HFFc6 (cell line): Measurements from ENCODE around the gene S100A6. TPM values are rescaled to one million over a fixed set of nuclear protein-coding genes. Genes with fewer than 3 reads are reported as not detected.

Experiments
- DNase-seq: peaks from one replicate; pipeline ENCODE4 v3.0.0-alpha.2; 2018
- H3K27ac Mint-ChIP-seq: 2 replicates; pipeline ENCODE4 v1.8.0; 2020; ENCODE audit warnings: mild to moderate bottlenecking, mixed read lengths
- H3K27me3 Mint-ChIP-seq: 2 replicates; pipeline ENCODE4 v1.8.0; 2021; ENCODE audit warnings: mild to moderate bottlenecking, moderate library complexity, mixed read lengths; ENCODE audit not compliant: insufficient read depth
- H3K36me3 Mint-ChIP-seq: 2 replicates; pipeline ENCODE4 v1.8.0; 2021; ENCODE audit warnings: low read depth, mixed read lengths
- H3K4me1 Mint-ChIP-seq: 2 replicates; pipeline ENCODE4 v1.8.0; 2020; ENCODE audit warnings: low read depth, mixed read lengths
- H3K4me3 Mint-ChIP-seq: 2 replicates; pipeline ENCODE4 v1.8.0; 2020; ENCODE audit warnings: mild to moderate bottlenecking, moderate library complexity, mixed read lengths
- H3K9me3 Mint-ChIP-seq: 2 replicates; pipeline ENCODE4 v1.8.0; 2020; ENCODE audit warnings: mild to moderate bottlenecking, mixed read lengths
- total RNA-seq, 6 experiments: library from RNA; stranded (reverse); fragmentation: NEBNext Ultra II Directional; extraction: Animal tissue kit (Norgen Biotek cat#: 25700); gene quantifications; 2 replicates in 1 of 6; 3 replicates in 5 of 6; pipeline ENCODE4 v1.2.3, GENCODE V29; 2021
- TF ChIP-seq, protein P1 (sequence below): fragments of 200-600 bp; sonication (generic); IDR thresholded peaks from 2 replicates; pipeline ENCODE4 v1.5.0; 2021; ENCODE audit warnings: antibody characterized with exemption, mild to moderate bottlenecking

S100A6 gene
- total RNA-seq, 6 experiments from 2014 or later: 1,971 to 2,311 (median 2,129) TPM

DNA sequence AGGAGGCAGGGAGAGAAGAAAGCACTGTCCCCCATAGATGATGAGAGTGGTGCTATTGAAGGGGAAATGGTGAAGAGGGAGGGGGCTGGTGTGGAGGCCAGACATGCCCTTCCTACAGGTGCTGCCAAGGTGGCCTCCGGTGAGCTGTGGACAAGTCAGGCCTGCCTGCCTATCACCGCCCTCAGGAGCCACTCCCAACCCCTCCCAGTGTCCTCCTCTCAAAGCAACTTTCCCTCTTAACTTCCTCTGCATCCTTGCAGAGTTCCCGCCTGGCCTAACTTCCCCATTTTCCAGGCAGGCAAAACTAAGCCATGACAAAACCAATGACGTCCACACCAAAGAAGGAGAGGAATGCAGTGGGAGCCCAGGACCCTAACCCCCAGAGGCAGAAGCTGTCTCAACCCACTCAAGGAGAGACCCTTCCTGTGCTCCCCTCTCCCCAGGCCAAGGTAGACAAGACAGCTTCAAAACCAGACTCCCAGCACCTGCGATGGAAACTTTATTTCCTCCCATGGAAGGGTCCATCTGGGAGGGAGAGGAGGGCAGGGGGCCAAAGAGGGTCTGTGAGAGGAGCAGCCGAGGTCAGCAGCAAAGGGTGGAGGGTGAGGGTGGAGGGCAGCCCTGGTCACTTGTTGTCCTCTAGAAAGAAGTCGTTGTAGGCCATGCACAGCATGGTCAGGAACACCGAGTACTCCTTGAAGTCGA is 1.0 kb upstream of the S100A6 start:
- Mint-ChIP-seq H3K27ac (peak overlapping the region; percentile 97), H3K4me3 (peak overlapping the region; percentile 97), H3K9me3 (no peaks in the 10 kb centered on the region), H3K4me1 (peaks cover 88% of the 10 kb centered on the region), H3K27me3 (peaks cover 14% of the 10 kb centered on the region), H3K36me3 (peaks cover 19% of the 10 kb centered on the region)
- TF ChIP-seq, protein P1, sequence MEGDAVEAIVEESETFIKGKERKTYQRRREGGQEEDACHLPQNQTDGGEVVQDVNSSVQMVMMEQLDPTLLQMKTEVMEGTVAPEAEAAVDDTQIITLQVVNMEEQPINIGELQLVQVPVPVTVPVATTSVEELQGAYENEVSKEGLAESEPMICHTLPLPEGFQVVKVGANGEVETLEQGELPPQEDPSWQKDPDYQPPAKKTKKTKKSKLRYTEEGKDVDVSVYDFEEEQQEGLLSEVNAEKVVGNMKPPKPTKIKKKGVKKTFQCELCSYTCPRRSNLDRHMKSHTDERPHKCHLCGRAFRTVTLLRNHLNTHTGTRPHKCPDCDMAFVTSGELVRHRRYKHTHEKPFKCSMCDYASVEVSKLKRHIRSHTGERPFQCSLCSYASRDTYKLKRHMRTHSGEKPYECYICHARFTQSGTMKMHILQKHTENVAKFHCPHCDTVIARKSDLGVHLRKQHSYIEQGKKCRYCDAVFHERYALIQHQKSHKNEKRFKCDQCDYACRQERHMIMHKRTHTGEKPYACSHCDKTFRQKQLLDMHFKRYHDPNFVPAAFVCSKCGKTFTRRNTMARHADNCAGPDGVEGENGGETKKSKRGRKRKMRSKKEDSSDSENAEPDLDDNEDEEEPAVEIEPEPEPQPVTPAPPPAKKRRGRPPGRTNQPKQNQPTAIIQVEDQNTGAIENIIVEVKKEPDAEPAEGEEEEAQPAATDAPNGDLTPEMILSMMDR: no peak
- DNase-seq: no peak

DNA sequence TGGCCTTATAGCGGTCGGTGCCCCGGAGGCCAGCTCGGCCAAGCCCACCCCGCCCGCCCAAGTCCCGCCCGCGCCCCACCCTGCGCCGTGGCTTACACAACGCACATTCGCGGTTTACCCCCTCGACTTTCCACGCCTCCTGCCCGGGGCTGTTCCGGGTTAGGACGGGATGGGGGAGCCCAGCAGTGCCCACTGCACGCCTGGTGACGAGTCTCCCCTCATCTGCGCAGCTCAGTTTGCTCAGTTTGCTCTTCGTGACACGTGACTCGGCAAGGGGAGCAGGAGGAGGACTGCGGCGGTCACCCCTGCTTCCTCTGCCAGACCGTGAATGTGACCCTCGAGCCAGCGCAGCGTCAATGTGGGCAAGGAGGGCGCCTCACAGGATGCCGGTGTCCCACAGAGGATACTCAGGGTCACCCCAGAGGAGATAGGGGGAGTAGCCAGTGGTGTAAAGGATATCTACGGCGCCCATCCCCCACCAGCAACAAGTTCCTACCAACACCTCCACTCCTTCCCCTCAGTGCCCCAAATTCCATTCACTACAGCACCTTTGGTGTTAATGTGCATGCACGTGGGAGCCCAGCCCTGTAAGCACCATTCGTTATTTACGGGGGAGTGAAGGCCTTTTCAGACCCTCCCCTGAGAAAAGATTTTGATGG is 350 bp upstream of the S100A6 start:
- H3K27me3 Mint-ChIP-seq: peaks cover 14% of the 10 kb centered on the region
- DNase-seq: peak; percentile 94
- no peaks in the 10 kb centered on the region for H3K9me3 Mint-ChIP-seq
- H3K4me1 Mint-ChIP-seq: peaks cover 88% of the 10 kb centered on the region
- H3K27ac Mint-ChIP-seq: peak overlapping the region; percentile 97
- TF ChIP-seq, protein P1: no peak
- peaks cover 19% of the 10 kb centered on the region for H3K36me3 Mint-ChIP-seq
- peak overlapping the region; percentile 97 for H3K4me3 Mint-ChIP-seq

- peaks cover 14% of the 10 kb centered on the region for H3K27me3 Mint-ChIP-seq
- TF ChIP-seq, protein P1: no peak
- H3K4me3 Mint-ChIP-seq: peak overlapping the region; percentile 97
- peak overlapping the region; percentile 97 for H3K27ac Mint-ChIP-seq
- H3K36me3 Mint-ChIP-seq: peaks cover 19% of the 10 kb centered on the region
- H3K9me3 Mint-ChIP-seq: no peaks in the 10 kb centered on the region
- peaks cover 78% of the 10 kb centered on the region for H3K4me1 Mint-ChIP-seq
- DNase-seq: no peak
Measured at GRCh38 chr1:153534925-153535241, 908 bp downstream of the S100A6 start.

GRCh38 chr1:153534226-153534924 is 1.4 kb downstream of the S100A6 start:
- H3K4me1 Mint-ChIP-seq: peaks cover 73% of the 10 kb centered on the region
- TF ChIP-seq, protein P1: no peak
- H3K4me3 Mint-ChIP-seq: peak overlapping the region; percentile 97
- H3K9me3 Mint-ChIP-seq: no peaks in the 10 kb centered on the region
- DNase-seq: peak; percentile 57
- H3K27ac Mint-ChIP-seq: peak overlapping the region; percentile 97
- H3K36me3 Mint-ChIP-seq: peaks cover 19% of the 10 kb centered on the region
- H3K27me3 Mint-ChIP-seq: peaks cover 14% of the 10 kb centered on the region

- TF ChIP-seq, protein P1: no peak
- peak; percentile 92 for DNase-seq
- peaks cover 68% of the 10 kb centered on the region for H3K4me1 Mint-ChIP-seq
- no peaks in the 10 kb centered on the region for H3K9me3 Mint-ChIP-seq
- peaks cover 19% of the 10 kb centered on the region for H3K36me3 Mint-ChIP-seq
- peak overlapping the region; percentile 97 for H3K27ac Mint-ChIP-seq
- H3K4me3 Mint-ChIP-seq: peak overlapping the region; percentile 97
- peaks cover 14% of the 10 kb centered on the region for H3K27me3 Mint-ChIP-seq
Measured at GRCh38 chr1:153533689-153534201, 2.0 kb downstream of the S100A6 start.
